Uterus (tissue), 4 donors: ENCODE measurements around the gene LARP1. TPM values are rescaled to one million over a fixed set of nuclear protein-coding genes. Genes with fewer than 3 reads are reported as not detected.

ENCODE experiments used
- DNase-seq, 2 donors: peaks; one replicate each; pipeline ENCODE4 v3.0.0-alpha.2; 2019 to 2020
- H3K27ac ChIP-seq, 2 donors: fragments of 200-600 bp; sonication (generic); 1 replicate in 1 of 2; 2 replicates in 1 of 2; pipeline ENCODE4 v1.5.1; 2016 to 2018
- H3K27me3 ChIP-seq, 2 donors: fragments of 200-600 bp; sonication (generic); one replicate each; pipeline ENCODE4 v1.5.1; 2018 to 2019; ENCODE audit warnings: control low read depth in 1 of 2
- H3K36me3 ChIP-seq, 2 donors: fragments of 200-600 bp; sonication (generic); one replicate each; pipeline ENCODE4 v1.5.1; 2019; ENCODE audit warnings: control low read depth in 1 of 2
- H3K4me1 ChIP-seq, 2 donors: fragments of 200-600 bp; sonication (generic); one replicate each; pipeline ENCODE4 v1.5.1; 2018 to 2019; ENCODE audit warnings: control low read depth in 1 of 2
- H3K4me3 ChIP-seq, 2 donors: fragments of 200-600 bp; sonication (generic); 1 replicate in 1 of 2; 2 replicates in 1 of 2; pipeline ENCODE4 v1.5.1; 2018 to 2019; ENCODE audit warnings: mild to moderate bottlenecking in 1 of 2
- H3K9me3 ChIP-seq, 2 donors: fragments of 200-600 bp; sonication (generic); one replicate each; pipeline ENCODE4 v1.5.1; 2019; ENCODE audit warnings: control low read depth in 1 of 2
- POLR2A ChIP-seq, 2 donors: fragments of 450-650 bp; IDR thresholded peaks; one replicate each; pipeline ENCODE4 v1.6.1; 2016; ENCODE audit warnings: antibody characterized with exemption in 2 of 2, mild to moderate bottlenecking in 1 of 2, moderate library complexity in 1 of 2
- intact Hi-C: fragments of 100-400 bp; cut with DNase I; formaldehyde crosslinking; loops from one replicate; pipeline ENCODE4 v1.15.1; 2023; ENCODE audit warnings: low total_unique reads
- total RNA-seq, 4 donors: library from RNA; depleted of rRNA in 3 of 4; stranded (reverse); fragments of >200 nt in 3 of 4; gene quantifications; one replicate each; pipeline versions ENCODE4 v1.1.0 to v1.2.4, GENCODE V29; 2014 to 2023
- TF ChIP-seq, protein P1 (sequence below), 4 experiments: fragments of 200-600 bp in 2 of 4; fragments of 450-650 bp in 2 of 4; sonication (generic) in 2 of 4; IDR thresholded peaks; one replicate each; pipeline ENCODE4 v1.5.1; 2016 to 2019; ENCODE audit warnings: antibody characterized with exemption in 4 of 4, mild to moderate bottlenecking in 2 of 4, moderate library complexity in 1 of 4
- donor health status: DM: yes; HTN: yes; CAD: no.

Gene LARP1
- total RNA-seq, 4 donors from 2014 or later = 33.3 to 202 (median 47.1) TPM

DNA sequence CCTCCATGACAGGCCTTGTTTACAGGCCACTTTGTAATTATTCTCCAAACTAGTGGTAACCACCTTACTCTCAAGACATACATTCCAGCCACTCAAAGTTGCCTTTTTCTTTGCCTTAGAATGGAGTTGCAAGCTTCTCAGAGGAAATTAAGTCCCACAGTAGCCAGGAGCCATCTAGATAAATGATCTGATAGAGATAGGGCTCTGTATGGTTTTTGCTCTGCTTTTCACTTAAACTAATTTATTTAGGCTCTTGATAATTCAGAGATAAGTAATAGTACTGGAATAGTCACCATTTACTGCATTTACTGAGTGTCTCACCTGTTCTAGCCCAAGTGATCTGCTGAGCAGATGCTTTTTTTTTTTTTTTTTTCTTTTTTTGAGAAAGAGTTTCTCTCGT is 7.5 kb downstream of the LARP1 start:
- Histone ChIP-seq H3K4me1 (peaks cover 4 to 16% of the 10 kb centered on the region in 2 donors), H3K27me3 (no peaks in the 10 kb centered on the region), H3K4me3 (no peak overlapping the region), H3K36me3 (no peaks in the 10 kb centered on the region), H3K27ac (no peak overlapping the region), H3K9me3 (no peaks in the 10 kb centered on the region)
- DNase-seq = no peak
- no peak for TF ChIP-seq POLR2A (IDR thresholded peaks at IDR 0.05)
- TF ChIP-seq, protein P1, sequence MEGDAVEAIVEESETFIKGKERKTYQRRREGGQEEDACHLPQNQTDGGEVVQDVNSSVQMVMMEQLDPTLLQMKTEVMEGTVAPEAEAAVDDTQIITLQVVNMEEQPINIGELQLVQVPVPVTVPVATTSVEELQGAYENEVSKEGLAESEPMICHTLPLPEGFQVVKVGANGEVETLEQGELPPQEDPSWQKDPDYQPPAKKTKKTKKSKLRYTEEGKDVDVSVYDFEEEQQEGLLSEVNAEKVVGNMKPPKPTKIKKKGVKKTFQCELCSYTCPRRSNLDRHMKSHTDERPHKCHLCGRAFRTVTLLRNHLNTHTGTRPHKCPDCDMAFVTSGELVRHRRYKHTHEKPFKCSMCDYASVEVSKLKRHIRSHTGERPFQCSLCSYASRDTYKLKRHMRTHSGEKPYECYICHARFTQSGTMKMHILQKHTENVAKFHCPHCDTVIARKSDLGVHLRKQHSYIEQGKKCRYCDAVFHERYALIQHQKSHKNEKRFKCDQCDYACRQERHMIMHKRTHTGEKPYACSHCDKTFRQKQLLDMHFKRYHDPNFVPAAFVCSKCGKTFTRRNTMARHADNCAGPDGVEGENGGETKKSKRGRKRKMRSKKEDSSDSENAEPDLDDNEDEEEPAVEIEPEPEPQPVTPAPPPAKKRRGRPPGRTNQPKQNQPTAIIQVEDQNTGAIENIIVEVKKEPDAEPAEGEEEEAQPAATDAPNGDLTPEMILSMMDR (IDR thresholded peaks at IDR 0.05) = no peak
- intact Hi-C loops = no loop called here

DNA sequence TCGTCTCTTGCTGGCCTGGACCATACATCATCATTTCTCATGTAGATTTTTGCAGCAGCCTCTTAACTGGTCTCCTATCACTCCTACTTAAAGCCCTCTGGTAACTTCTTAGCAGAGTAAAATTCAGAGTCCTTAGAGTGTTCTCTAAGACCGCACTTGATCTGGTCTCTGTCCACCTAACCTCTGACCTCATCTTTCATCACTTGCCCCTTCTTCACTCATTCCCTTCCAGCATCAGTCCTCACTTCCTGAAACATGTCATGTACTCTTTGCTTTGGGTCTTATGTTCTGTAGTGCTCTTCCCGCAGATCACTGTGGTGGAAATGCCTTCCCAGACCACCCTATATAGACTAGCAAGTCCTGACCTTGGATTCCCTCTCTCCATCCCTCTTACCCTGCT is 9.8 kb downstream of the LARP1 start:
- no peak for DNase-seq
- no peak for TF ChIP-seq POLR2A (IDR thresholded peaks at IDR 0.05)
- no peak overlapping the region for H3K27ac ChIP-seq
- intact Hi-C loops = no loop called here
- H3K36me3 ChIP-seq = no peaks in the 10 kb centered on the region
- no peaks in the 10 kb centered on the region for H3K9me3 ChIP-seq
- no peaks in the 10 kb centered on the region for H3K27me3 ChIP-seq
- peaks cover 9 to 16% of the 10 kb centered on the region in 2 donors for H3K4me1 ChIP-seq
- H3K4me3 ChIP-seq = no peak overlapping the region

- Histone ChIP-seq H3K27ac (no peak overlapping the region), H3K4me3 (no peak overlapping the region), H3K9me3 (no peaks in the 10 kb centered on the region), H3K27me3 (no peaks in the 10 kb centered on the region), H3K36me3 (no peaks in the 10 kb centered on the region), H3K4me1 (peaks cover 9 to 19% of the 10 kb centered on the region in 2 donors)
- intact Hi-C loops = no loop called here
- DNase-seq = no peak
- TF ChIP-seq, protein P1 (IDR thresholded peaks at IDR 0.05) = no peak
- TF ChIP-seq POLR2A (IDR thresholded peaks at IDR 0.05) = no peak
Measured at GRCh38 chr5:154765396-154765925, 10.3 kb downstream of the LARP1 start.

- no peak overlapping the region for H3K4me3 ChIP-seq
- no peaks in the 10 kb centered on the region for H3K27me3 ChIP-seq
- no peaks in the 10 kb centered on the region for H3K36me3 ChIP-seq
- DNase-seq = no peak
- no peak overlapping the region for H3K27ac ChIP-seq
- TF ChIP-seq, protein P1 (IDR thresholded peaks at IDR 0.05) = no peak
- TF ChIP-seq POLR2A (IDR thresholded peaks at IDR 0.05) = no peak
- no peaks in the 10 kb centered on the region for H3K9me3 ChIP-seq
- intact Hi-C loops = no loop called here
- peaks cover 9 to 30% of the 10 kb centered on the region in 2 donors for H3K4me1 ChIP-seq
Measured at GRCh38 chr5:154766558-154767281, 11.5 kb downstream of the LARP1 start.

DNA sequence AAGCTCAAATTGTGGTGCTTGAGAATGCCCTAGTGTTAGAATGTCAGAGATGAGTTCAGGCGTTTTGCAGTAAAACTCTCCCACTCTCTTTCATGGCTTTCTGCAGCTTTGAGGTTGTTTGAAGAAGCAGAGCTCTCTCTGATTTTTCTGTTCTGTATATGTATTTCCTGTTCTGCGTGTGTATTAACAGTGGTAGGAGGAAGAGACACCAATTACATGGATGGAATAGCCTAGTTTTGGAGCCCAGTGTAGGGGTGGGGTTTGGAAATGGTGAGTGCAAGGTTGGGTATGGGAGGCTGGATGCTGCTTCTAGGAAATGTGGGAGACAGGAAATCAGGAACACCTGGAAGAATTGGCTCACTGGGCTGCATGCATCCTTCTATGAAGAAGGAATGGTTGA is 12.4 kb downstream of the LARP1 start:
- peaks cover 9 to 35% of the 10 kb centered on the region in 2 donors for H3K4me1 ChIP-seq
- intact Hi-C loops = no loop called here

More for the DNA sequence above, 12.4 kb downstream of the LARP1 start:
- no peak overlapping the region for H3K4me3 ChIP-seq
- no peak for DNase-seq
- TF ChIP-seq POLR2A (IDR thresholded peaks at IDR 0.05) = no peak
- TF ChIP-seq, protein P1 (IDR thresholded peaks at IDR 0.05) = no peak
- no peaks in the 10 kb centered on the region for H3K9me3 ChIP-seq
- H3K27me3 ChIP-seq = no peaks in the 10 kb centered on the region
- no peaks in the 10 kb centered on the region for H3K36me3 ChIP-seq
- H3K27ac ChIP-seq = no peak overlapping the region
